ENCODE measurements around the gene MAPRE2.

The MAPRE2 gene

GRCh38 chr18:35157181-35157580 is 116.0 kb downstream of the MAPRE2 start:
- H3K9me3 Mint-ChIP-seq, result no peaks in the 10 kb centered on the region
- TF ChIP-seq CTCF (IDR thresholded peaks at IDR 0.05; ENCODE audit: unreplicated experiment in 3 of 3), result no peak
- no peaks in the 10 kb centered on the region for H3K36me3 Mint-ChIP-seq (ENCODE audit: low read depth)
- no peak overlapping the region for H3K27ac Mint-ChIP-seq
- no peak overlapping the region for H3K4me3 Mint-ChIP-seq
- H3K4me1 Mint-ChIP-seq, result peaks cover 8% of the 10 kb centered on the region
- H3K27me3 Mint-ChIP-seq (ENCODE audit: low read depth), result no peaks in the 10 kb centered on the region

DNA sequence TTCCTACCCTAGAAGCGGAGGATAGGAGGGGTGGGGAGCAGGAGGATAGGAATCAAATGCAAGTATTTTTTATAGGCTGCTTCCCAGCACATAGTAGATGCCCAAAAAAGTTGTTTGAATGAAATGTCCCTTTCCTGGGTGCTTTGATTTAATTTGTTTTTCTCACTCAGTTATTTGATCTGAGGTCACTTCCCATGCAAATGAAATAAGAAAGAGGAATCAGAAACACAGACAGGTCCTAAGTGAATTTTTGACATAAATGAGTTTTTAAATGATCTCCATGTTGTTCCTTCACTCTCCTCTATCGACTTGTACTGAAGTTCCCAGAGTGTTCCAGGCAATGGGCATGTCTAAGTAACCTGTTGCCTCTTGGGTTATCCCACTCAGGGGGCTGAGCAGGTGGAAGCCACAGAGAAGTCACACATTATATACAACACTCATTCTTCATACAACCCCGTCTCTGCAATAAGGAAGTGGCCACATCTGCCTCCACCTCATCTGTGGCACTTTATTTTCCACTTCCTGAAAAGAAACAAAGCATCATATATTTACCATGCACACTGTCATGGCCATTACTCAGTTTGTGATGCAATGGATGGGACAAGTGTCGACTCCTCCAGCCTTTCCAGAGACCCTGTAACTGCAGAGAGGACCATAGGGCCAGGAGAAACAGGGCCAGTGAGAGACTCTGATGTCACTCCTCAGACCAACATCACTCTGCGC is 117.7 kb downstream of the MAPRE2 start:
- H3K27ac Mint-ChIP-seq, result no peak overlapping the region
- no peaks in the 10 kb centered on the region for H3K9me3 Mint-ChIP-seq
- H3K4me1 Mint-ChIP-seq, result peaks cover 8% of the 10 kb centered on the region
- no peak for TF ChIP-seq CTCF (IDR thresholded peaks at IDR 0.05; ENCODE audit: unreplicated experiment in 3 of 3)
- H3K4me3 Mint-ChIP-seq, result no peak overlapping the region
- H3K27me3 Mint-ChIP-seq (ENCODE audit: low read depth), result no peaks in the 10 kb centered on the region
- H3K36me3 Mint-ChIP-seq (ENCODE audit: low read depth), result no peaks in the 10 kb centered on the region

GRCh38 chr18:35159782-35160181 is 118.6 kb downstream of the MAPRE2 start:
- no peak for TF ChIP-seq CTCF (IDR thresholded peaks at IDR 0.05; ENCODE audit: unreplicated experiment in 3 of 3)
- Mint-ChIP-seq H3K27me3 (ENCODE audit: low read depth) (no peaks in the 10 kb centered on the region), H3K4me1 (peaks cover 8% of the 10 kb centered on the region), H3K4me3 (no peak overlapping the region), H3K36me3 (ENCODE audit: low read depth) (no peaks in the 10 kb centered on the region), H3K27ac (no peak overlapping the region), H3K9me3 (no peaks in the 10 kb centered on the region)

GRCh38 chr18:35161485-35161884 is 120.3 kb downstream of the MAPRE2 start:
- Mint-ChIP-seq H3K36me3 (ENCODE audit: low read depth) (no peaks in the 10 kb centered on the region), H3K27me3 (ENCODE audit: low read depth) (no peaks in the 10 kb centered on the region), H3K9me3 (no peaks in the 10 kb centered on the region), H3K4me3 (no peak overlapping the region), H3K27ac (no peak overlapping the region), H3K4me1 (no peaks in the 10 kb centered on the region)
- TF ChIP-seq CTCF (IDR thresholded peaks at IDR 0.05; ENCODE audit: unreplicated experiment in 3 of 3), result no peak

- H3K4me3 Mint-ChIP-seq, result no peak overlapping the region
- no peaks in the 10 kb centered on the region for H3K36me3 Mint-ChIP-seq (ENCODE audit: low read depth)
- H3K27ac Mint-ChIP-seq, result no peak overlapping the region
- no peaks in the 10 kb centered on the region for H3K4me1 Mint-ChIP-seq
- H3K9me3 Mint-ChIP-seq, result no peaks in the 10 kb centered on the region
- H3K27me3 Mint-ChIP-seq (ENCODE audit: low read depth), result no peaks in the 10 kb centered on the region
- no peak for TF ChIP-seq CTCF (IDR thresholded peaks at IDR 0.05; ENCODE audit: unreplicated experiment in 3 of 3)
Observed at GRCh38 chr18:35161934-35162333, 120.7 kb downstream of the MAPRE2 start.

DNA sequence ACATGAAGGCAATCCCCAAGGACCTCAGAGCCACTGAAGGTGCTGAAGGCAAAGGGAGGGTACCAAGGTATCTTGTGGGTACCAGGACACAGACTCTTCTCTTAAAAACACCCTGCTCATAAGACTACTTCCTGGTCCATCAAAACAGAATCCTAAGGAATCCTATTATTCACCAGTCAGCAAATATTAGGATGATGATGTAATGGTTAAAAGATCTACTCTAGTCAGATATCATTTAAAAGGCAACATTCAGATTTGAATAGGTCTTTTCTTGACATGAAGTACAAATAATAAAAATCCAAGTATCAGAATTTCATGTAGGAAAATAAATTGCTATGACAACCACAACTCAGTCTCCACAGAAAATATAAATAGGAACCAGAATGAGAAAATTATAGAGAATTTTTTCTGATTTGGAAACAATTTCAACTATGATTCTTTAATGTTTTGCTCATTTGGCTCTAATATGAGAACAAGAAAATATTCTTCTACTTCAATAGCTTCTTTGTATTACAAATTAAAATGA is 121.9 kb downstream of the MAPRE2 start:
- no peak for TF ChIP-seq CTCF (IDR thresholded peaks at IDR 0.05; ENCODE audit: unreplicated experiment in 3 of 3)
- no peaks in the 10 kb centered on the region for H3K9me3 Mint-ChIP-seq

More for the DNA sequence above, 121.9 kb downstream of the MAPRE2 start:
- Mint-ChIP-seq H3K4me1 (peaks cover 9% of the 10 kb centered on the region), H3K36me3 (ENCODE audit: low read depth) (no peaks in the 10 kb centered on the region), H3K27ac (no peak overlapping the region), H3K27me3 (ENCODE audit: low read depth) (no peaks in the 10 kb centered on the region), H3K4me3 (no peak overlapping the region)
